AG09319 (cell line): Measurements from ENCODE around the gene N4BP2L2.

Experiments
- DNase-seq: peaks from one replicate; pipeline ENCODE4 v3.0.0-alpha.2; 2010; ENCODE audit warnings: low read depth; ENCODE audit errors: extremely low read depth
- TF ChIP-seq, protein P1 (sequence below): IDR thresholded peaks from 2 replicates; pipeline ENCODE4 v1.5.1; 2011; ENCODE audit warnings: low read depth, mild to moderate bottlenecking, inconsistent platforms, low read length, moderate library complexity

N4BP2L2 gene

GRCh38 chr13:32446773-32447465 is 91.7 kb downstream of the N4BP2L2 start:
- DNase-seq, result no peak
- TF ChIP-seq, protein P1, sequence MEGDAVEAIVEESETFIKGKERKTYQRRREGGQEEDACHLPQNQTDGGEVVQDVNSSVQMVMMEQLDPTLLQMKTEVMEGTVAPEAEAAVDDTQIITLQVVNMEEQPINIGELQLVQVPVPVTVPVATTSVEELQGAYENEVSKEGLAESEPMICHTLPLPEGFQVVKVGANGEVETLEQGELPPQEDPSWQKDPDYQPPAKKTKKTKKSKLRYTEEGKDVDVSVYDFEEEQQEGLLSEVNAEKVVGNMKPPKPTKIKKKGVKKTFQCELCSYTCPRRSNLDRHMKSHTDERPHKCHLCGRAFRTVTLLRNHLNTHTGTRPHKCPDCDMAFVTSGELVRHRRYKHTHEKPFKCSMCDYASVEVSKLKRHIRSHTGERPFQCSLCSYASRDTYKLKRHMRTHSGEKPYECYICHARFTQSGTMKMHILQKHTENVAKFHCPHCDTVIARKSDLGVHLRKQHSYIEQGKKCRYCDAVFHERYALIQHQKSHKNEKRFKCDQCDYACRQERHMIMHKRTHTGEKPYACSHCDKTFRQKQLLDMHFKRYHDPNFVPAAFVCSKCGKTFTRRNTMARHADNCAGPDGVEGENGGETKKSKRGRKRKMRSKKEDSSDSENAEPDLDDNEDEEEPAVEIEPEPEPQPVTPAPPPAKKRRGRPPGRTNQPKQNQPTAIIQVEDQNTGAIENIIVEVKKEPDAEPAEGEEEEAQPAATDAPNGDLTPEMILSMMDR, result no peak

- DNase-seq, result no peak
These were observed 92.4 kb downstream of the N4BP2L2 start for GRCh38 chr13:32446220-32446619.

GRCh38 chr13:32445461-32445860 is 93.1 kb downstream of the N4BP2L2 start:
- no peak for DNase-seq
- TF ChIP-seq, protein P1, result no peak

More at GRCh38 chr13:32446220-32446619, 92.4 kb downstream of the N4BP2L2 start:
- TF ChIP-seq, protein P1, result no peak

DNA sequence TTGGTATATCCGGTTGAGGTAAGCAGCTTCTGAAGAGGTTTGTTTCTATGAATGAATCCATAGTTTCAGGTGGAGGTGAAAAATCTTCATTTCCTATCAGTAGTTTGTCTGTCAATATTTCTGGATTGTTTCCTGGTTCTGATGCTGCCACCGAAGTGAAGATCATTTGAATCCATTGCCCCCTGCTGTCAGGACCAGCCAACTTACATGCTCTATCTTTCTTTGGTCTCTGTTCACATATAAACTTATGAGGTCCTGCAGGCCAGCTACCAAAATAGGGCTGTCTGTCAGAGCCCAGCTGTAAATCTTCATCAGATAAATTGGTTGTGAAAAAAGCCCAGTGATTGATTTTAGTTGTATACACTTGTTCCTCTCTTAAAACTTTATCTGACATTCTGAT is 95.5 kb downstream of the N4BP2L2 start:
- no peak for DNase-seq
- TF ChIP-seq, protein P1, result peak; percentile 5

DNA sequence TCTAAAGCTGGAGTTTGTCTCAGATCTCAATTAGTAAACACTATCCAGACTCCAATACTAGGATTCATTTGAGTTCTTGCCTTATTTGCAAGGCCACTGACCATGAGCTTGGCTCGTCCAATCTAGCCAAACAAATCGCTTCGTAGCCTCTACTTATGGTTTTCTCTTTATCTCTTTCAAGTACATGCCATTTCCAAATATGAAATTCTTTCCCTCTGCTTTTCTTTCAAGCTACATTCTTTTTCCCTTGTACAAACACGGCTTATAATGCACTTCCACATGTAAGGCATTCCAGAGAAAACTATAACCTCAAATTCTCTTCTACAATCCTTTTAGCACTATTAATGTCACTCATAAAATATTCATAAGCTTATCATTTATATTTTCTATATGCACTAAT is 99.7 kb downstream of the N4BP2L2 start:
- TF ChIP-seq, protein P1, result no peak
- DNase-seq, result no peak

DNA sequence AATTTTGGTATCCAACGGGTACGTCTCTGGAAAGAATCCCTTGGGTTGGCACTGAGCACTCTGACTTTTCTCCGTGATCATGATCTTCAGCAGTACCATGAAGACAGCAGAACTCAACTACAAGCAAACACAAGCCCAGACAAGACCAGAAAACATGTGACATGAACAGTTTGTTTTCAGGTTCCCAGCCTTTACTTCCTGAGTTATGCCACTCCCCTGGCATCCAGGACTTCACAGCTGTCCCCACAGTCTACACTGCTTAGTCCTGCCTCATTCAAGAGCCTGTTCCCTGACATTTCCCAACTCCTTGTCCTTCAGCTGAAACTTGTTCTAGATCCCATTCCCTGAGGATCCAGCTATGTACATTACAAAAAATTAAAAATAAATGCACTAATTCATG is 105.7 kb downstream of the N4BP2L2 start:
- no peak for DNase-seq
- TF ChIP-seq, protein P1, result no peak

DNA sequence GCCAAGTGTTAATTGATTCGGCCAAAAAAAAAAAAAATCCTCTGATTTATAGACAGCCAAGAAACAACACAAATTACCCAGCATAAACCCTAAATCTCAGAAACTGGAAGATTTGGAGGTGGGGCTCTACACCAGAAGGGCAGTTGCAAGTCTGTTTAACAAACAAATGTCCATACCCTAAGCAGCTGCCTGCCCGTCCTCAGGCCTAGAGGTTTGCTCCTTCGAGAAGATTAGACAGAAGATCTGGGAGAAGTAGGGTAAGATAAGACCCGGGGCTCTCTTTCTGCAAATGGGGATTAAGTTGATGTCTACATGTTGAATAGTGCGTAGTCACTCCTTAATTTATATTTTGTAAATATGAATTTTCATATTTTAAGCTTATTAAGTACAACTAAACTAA is 107.2 kb downstream of the N4BP2L2 start:
- DNase-seq, result no peak
- TF ChIP-seq, protein P1, result no peak
